ENCODE measurements around the gene ACTN4.

- no peak for TF ChIP-seq CTCF (IDR thresholded peaks at IDR 0.05)
- no peak for TF ChIP-seq REST (IDR thresholded peaks at IDR 0.05; ENCODE audit: insufficient read depth in 1 of 2, low read depth in 2 of 2, low read length in 1 of 2)
- no peak for TF ChIP-seq POLR2AphosphoS5 (IDR thresholded peaks at IDR 0.05; ENCODE audit: low read depth, low read length)
Measured at GRCh38 chr19:38709119-38709518, 61.7 kb downstream of the ACTN4 start.

Data from Panc1 (cell line).